ENCODE measurements around the gene ITPRIP.

DNA sequence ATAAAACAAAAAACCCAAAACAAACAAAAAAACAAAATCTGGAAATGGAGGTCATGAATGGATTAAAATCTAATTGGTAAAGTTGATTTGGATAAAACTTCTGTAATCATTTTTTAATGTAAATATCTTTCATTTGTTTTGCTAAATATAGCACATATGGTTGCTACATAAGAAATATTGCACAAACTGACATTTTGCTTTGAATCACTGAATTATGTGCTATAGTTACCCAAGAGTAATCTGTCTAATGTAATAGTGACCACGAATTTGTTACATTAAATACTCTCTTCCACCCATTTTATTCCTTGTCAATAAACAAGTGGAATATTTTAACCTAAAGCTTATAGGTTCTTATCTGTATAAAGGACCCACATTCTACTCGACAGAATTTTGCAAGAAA, 21.5 kb upstream of the ITPRIP start:
- TF ChIP-seq, protein P1, sequence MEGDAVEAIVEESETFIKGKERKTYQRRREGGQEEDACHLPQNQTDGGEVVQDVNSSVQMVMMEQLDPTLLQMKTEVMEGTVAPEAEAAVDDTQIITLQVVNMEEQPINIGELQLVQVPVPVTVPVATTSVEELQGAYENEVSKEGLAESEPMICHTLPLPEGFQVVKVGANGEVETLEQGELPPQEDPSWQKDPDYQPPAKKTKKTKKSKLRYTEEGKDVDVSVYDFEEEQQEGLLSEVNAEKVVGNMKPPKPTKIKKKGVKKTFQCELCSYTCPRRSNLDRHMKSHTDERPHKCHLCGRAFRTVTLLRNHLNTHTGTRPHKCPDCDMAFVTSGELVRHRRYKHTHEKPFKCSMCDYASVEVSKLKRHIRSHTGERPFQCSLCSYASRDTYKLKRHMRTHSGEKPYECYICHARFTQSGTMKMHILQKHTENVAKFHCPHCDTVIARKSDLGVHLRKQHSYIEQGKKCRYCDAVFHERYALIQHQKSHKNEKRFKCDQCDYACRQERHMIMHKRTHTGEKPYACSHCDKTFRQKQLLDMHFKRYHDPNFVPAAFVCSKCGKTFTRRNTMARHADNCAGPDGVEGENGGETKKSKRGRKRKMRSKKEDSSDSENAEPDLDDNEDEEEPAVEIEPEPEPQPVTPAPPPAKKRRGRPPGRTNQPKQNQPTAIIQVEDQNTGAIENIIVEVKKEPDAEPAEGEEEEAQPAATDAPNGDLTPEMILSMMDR (IDR thresholded peaks at IDR 0.05 in 2 of 3, conservative IDR thresholded peaks at IDR 0.05 in 1 of 3; ENCODE audit: borderline replicate concordance in 1 of 3, insufficient read depth in 1 of 3, low read depth in 2 of 3, low read length in 2 of 3): no peak
- TF ChIP-seq EZH2 (IDR thresholded peaks at IDR 0.05): no peak
- TF ChIP-seq POLR2A (IDR thresholded peaks at IDR 0.05; ENCODE audit: borderline replicate concordance, extremely low read depth, insufficient read depth, insufficient read length): no peak
- TF ChIP-seq, protein P2, sequence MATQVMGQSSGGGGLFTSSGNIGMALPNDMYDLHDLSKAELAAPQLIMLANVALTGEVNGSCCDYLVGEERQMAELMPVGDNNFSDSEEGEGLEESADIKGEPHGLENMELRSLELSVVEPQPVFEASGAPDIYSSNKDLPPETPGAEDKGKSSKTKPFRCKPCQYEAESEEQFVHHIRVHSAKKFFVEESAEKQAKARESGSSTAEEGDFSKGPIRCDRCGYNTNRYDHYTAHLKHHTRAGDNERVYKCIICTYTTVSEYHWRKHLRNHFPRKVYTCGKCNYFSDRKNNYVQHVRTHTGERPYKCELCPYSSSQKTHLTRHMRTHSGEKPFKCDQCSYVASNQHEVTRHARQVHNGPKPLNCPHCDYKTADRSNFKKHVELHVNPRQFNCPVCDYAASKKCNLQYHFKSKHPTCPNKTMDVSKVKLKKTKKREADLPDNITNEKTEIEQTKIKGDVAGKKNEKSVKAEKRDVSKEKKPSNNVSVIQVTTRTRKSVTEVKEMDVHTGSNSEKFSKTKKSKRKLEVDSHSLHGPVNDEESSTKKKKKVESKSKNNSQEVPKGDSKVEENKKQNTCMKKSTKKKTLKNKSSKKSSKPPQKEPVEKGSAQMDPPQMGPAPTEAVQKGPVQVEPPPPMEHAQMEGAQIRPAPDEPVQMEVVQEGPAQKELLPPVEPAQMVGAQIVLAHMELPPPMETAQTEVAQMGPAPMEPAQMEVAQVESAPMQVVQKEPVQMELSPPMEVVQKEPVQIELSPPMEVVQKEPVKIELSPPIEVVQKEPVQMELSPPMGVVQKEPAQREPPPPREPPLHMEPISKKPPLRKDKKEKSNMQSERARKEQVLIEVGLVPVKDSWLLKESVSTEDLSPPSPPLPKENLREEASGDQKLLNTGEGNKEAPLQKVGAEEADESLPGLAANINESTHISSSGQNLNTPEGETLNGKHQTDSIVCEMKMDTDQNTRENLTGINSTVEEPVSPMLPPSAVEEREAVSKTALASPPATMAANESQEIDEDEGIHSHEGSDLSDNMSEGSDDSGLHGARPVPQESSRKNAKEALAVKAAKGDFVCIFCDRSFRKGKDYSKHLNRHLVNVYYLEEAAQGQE (IDR thresholded peaks at IDR 0.05; ENCODE audit: low read depth): no peak

All from HCT116 (cell line).